ENCODE measurements around the gene RBM7. TPM values are rescaled to one million over a fixed set of nuclear protein-coding genes. Genes with fewer than 3 reads are reported as not detected.

RBM7 gene
- total RNA-seq, 2 donors from 2014 or later = 46.8 to 56.4 TPM

GRCh38 chr11:114386131-114386530 lies 14.3 kb upstream of the RBM7 start:
- H3K27ac ChIP-seq (ENCODE audit: low read depth, low read length) = no peak overlapping the region
- no peak overlapping the region for H3K9ac ChIP-seq (ENCODE audit: extremely low read depth, low read length, poor library complexity, severe bottlenecking)
- Mint-ChIP-seq H3K4me3 (no peak overlapping the region), H3K36me3 (ENCODE audit: low read depth) (no peaks in the 10 kb centered on the region), H3K4me1 (no peaks in the 10 kb centered on the region), H3K27ac (no peak overlapping the region), H3K27me3 (ENCODE audit: insufficient read depth) (no peaks in the 10 kb centered on the region), H3K9me3 (peaks cover 9% of the 10 kb centered on the region)
- no peaks in the 10 kb centered on the region for H3K27me3 ChIP-seq (ENCODE audit: control insufficient read depth, insufficient read depth, low read length, poor library complexity, severe bottlenecking)
- no peaks in the 10 kb centered on the region for H3K36me3 ChIP-seq (ENCODE audit: control insufficient read depth, insufficient read depth, low read length)
- H3K4me3 ChIP-seq (ENCODE audit: low read length) = no peak overlapping the region
- WGBS, 2 experiments (ENCODE audit: insufficient coverage in 1 of 2, insufficient read length in 1 of 2) = 89 to 90% methylated on average over 2 of the region's 2 CpGs
- no peaks in the 10 kb centered on the region for H3K4me1 ChIP-seq (ENCODE audit: control insufficient read depth, insufficient read depth, low read length)
- DNase-seq = no peak
- TF ChIP-seq, protein P1, sequence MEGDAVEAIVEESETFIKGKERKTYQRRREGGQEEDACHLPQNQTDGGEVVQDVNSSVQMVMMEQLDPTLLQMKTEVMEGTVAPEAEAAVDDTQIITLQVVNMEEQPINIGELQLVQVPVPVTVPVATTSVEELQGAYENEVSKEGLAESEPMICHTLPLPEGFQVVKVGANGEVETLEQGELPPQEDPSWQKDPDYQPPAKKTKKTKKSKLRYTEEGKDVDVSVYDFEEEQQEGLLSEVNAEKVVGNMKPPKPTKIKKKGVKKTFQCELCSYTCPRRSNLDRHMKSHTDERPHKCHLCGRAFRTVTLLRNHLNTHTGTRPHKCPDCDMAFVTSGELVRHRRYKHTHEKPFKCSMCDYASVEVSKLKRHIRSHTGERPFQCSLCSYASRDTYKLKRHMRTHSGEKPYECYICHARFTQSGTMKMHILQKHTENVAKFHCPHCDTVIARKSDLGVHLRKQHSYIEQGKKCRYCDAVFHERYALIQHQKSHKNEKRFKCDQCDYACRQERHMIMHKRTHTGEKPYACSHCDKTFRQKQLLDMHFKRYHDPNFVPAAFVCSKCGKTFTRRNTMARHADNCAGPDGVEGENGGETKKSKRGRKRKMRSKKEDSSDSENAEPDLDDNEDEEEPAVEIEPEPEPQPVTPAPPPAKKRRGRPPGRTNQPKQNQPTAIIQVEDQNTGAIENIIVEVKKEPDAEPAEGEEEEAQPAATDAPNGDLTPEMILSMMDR (conservative IDR thresholded peaks at IDR 0.05) = no peak
- H3K9me3 ChIP-seq (ENCODE audit: control insufficient read depth, low read length) = peaks cover 7% of the 10 kb centered on the region

- H3K27me3 Mint-ChIP-seq (ENCODE audit: insufficient read depth) = no peaks in the 10 kb centered on the region
These were observed 13.9 kb upstream of the RBM7 start for GRCh38 chr11:114386545-114386944.

DNA sequence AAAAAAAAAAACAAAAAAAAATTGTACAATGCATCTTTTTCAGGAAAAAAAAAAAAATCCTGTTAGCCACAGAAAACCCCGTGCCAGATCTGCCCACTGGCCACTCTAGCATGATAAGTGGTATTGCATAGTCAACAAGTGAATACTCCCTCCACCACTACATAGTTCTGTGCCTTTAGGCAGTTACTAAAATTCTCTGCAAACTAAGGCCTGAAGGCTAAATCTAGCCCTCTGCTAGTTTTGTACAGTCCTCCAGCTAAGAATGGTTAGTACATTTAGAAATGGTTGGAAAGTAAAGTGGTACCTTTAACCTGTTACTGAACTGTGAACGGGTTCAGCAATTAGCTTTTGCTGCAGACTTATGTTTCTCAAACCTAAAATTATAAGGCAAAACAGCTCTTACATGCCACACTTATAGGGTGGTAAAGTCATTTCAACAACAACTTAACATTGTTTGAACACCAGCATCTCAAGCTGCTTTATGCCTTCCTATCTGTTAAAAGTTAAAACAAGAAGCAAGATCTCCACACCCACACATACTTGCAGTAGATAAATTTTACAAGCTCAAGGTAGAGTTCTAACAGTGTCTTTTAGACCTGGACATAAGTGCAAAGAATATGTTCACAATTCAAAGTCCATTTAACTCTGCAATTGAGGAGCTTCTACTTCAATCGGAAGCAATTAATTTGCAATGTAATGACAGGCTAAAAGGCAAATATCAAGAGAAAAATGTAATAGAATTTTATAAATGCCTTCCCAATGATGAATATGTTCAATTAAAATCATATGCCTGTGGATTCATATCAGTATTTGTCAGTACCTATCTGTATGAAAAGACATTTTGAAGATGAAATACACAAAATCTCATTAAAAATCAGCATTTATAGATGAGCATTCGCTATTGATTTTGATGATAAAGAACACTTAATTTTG lies 7.5 kb upstream of the RBM7 start:
- TF ChIP-seq, protein P1 (conservative IDR thresholded peaks at IDR 0.05) = no peak
- Histone ChIP-seq H3K9ac (ENCODE audit: extremely low read depth, low read length, poor library complexity, severe bottlenecking) (no peak overlapping the region), H3K9me3 (ENCODE audit: control insufficient read depth, low read length) (peaks cover 6% of the 10 kb centered on the region), H3K4me1 (ENCODE audit: control insufficient read depth, insufficient read depth, low read length) (no peaks in the 10 kb centered on the region), H3K36me3 (ENCODE audit: control insufficient read depth, insufficient read depth, low read length) (no peaks in the 10 kb centered on the region), H3K27me3 (ENCODE audit: control insufficient read depth, insufficient read depth, low read length, poor library complexity, severe bottlenecking) (no peaks in the 10 kb centered on the region), H3K4me3 (ENCODE audit: low read length) (no peak overlapping the region), H3K27ac (ENCODE audit: low read depth, low read length) (no peak overlapping the region)
- no peaks in the 10 kb centered on the region for H3K27me3 Mint-ChIP-seq (ENCODE audit: insufficient read depth)
- H3K27ac Mint-ChIP-seq = no peak overlapping the region
- WGBS, 2 experiments (ENCODE audit: insufficient coverage in 1 of 2, insufficient read length in 1 of 2) = 90 to 97% methylated on average over 2 to 4 of the region's 4 CpGs
- no peak for DNase-seq
- H3K9me3 Mint-ChIP-seq = peaks cover 5% of the 10 kb centered on the region
- no peaks in the 10 kb centered on the region for H3K36me3 Mint-ChIP-seq (ENCODE audit: low read depth)
- peaks cover 5% of the 10 kb centered on the region for H3K4me1 Mint-ChIP-seq
- H3K4me3 Mint-ChIP-seq = no peak overlapping the region

More at GRCh38 chr11:114386545-114386944, 13.9 kb upstream of the RBM7 start:
- peaks cover 9% of the 10 kb centered on the region for H3K9me3 Mint-ChIP-seq
- no peaks in the 10 kb centered on the region for H3K4me1 ChIP-seq (ENCODE audit: control insufficient read depth, insufficient read depth, low read length)
- H3K4me3 ChIP-seq (ENCODE audit: low read length) = no peak overlapping the region
- H3K9ac ChIP-seq (ENCODE audit: extremely low read depth, low read length, poor library complexity, severe bottlenecking) = no peak overlapping the region
- H3K36me3 ChIP-seq (ENCODE audit: control insufficient read depth, insufficient read depth, low read length) = no peaks in the 10 kb centered on the region
- no peak overlapping the region for H3K27ac Mint-ChIP-seq
- DNase-seq = no peak
- 100% methylated on average over 1 of the region's 1 CpG; no CpG with 5 or more reads in 1 of the 2 experiments for WGBS, 2 experiments (ENCODE audit: insufficient coverage in 1 of 2, insufficient read length in 1 of 2)
- H3K9me3 ChIP-seq (ENCODE audit: control insufficient read depth, low read length) = peaks cover 7% of the 10 kb centered on the region
- H3K27me3 ChIP-seq (ENCODE audit: control insufficient read depth, insufficient read depth, low read length, poor library complexity, severe bottlenecking) = no peaks in the 10 kb centered on the region
- H3K27ac ChIP-seq (ENCODE audit: low read depth, low read length) = no peak overlapping the region
- no peaks in the 10 kb centered on the region for H3K4me1 Mint-ChIP-seq
- no peak overlapping the region for H3K4me3 Mint-ChIP-seq
- no peaks in the 10 kb centered on the region for H3K36me3 Mint-ChIP-seq (ENCODE audit: low read depth)
- TF ChIP-seq, protein P1 (conservative IDR thresholded peaks at IDR 0.05) = no peak
